SU-DHL-6 (cell line): Measurements from ENCODE around the gene FOXP2.

Experiments used
- CTCF ChIP-seq: fragments of 200-600 bp; sonication (generic); IDR thresholded peaks from one replicate; pipeline ENCODE4 v1.5.1; 2017; ENCODE audit warnings: antibody characterized with exemption, mild to moderate bottlenecking, low read length, moderate library complexity; ENCODE audit not compliant: insufficient read depth, poor library complexity, severe bottlenecking
- EZH2phosphoT487 ChIP-seq: fragments of 200-600 bp; sonication (generic), shearing (Covaris generic); conservative IDR thresholded peaks from 2 replicates; pipeline ENCODE4 v1.6.1; 2018; ENCODE audit warnings: mild to moderate bottlenecking, antibody characterized with exemption, low read length, moderate library complexity, mixed read lengths

GRCh38 chr7:114639451-114639850 is 224.8 kb downstream of the FOXP2 start:
- TF ChIP-seq CTCF = no peak
- no peak for TF ChIP-seq EZH2phosphoT487
